Measurements from ENCODE around the gene BPIFB3. TPM values are rescaled to one million over a fixed set of nuclear protein-coding genes. Genes with fewer than 3 reads are reported as not detected.

Gene BPIFB3
- total RNA-seq, 1 donor from 2014 or later, result not detected

DNA sequence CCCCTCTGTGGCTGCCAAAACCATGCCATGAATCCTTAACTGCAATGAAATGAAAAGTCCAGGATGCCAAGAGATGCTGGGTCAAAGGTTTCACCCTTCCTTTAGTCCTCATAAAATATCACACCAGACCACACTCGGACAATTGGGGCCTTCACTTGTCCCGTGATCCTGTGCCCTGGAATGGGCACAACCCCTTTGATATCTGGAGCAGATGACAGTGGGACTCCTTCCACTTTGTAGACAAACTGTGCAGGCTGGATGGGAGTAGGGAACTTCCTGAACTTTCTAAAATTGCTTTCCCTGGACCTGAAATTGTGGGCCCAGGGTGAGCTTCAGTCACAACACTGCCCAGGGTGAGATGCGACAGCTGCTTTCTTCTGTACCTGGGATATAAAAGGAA lies 31.8 kb upstream of the BPIFB3 start:
- no peaks in the 10 kb centered on the region for H3K9me3 ChIP-seq
- H3K27ac ChIP-seq, result no peak overlapping the region
- H3K4me1 ChIP-seq, result no peaks in the 10 kb centered on the region
- intact Hi-C loops (cut with DNase I), result no loop called here
- no peak for DNase-seq (ENCODE audit: extremely low spot score in 2 of 2)
- no peak overlapping the region for H3K4me3 ChIP-seq
- no peaks in the 10 kb centered on the region for H3K36me3 ChIP-seq
- no peaks in the 10 kb centered on the region for H3K27me3 ChIP-seq
- TF ChIP-seq, protein P1, sequence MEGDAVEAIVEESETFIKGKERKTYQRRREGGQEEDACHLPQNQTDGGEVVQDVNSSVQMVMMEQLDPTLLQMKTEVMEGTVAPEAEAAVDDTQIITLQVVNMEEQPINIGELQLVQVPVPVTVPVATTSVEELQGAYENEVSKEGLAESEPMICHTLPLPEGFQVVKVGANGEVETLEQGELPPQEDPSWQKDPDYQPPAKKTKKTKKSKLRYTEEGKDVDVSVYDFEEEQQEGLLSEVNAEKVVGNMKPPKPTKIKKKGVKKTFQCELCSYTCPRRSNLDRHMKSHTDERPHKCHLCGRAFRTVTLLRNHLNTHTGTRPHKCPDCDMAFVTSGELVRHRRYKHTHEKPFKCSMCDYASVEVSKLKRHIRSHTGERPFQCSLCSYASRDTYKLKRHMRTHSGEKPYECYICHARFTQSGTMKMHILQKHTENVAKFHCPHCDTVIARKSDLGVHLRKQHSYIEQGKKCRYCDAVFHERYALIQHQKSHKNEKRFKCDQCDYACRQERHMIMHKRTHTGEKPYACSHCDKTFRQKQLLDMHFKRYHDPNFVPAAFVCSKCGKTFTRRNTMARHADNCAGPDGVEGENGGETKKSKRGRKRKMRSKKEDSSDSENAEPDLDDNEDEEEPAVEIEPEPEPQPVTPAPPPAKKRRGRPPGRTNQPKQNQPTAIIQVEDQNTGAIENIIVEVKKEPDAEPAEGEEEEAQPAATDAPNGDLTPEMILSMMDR (IDR thresholded peaks at IDR 0.05), result no peak
- TF ChIP-seq POLR2AphosphoS5 (IDR thresholded peaks at IDR 0.05; ENCODE audit: insufficient read depth in 1 of 2, low read depth in 1 of 2) (no peak), POLR2A (IDR thresholded peaks at IDR 0.05) (no peak)

DNA sequence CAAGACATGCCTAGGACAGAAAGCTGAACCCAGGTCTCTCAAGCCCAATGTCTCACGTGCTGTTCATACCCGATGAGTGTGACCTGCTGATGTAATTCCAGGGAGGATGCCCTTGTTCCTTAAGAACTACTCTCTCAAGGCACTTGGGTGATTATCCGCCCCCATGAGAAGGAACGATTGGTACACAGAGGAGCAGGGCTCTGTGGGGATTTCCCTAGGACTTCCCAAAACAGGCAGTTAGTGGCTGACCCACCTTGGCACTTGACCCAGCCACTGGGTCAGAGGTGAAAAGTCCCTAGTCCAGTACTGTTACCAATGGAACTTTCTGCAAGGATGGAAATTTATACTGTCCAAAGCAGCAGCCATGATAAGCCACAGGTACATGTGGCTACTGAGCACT lies 31.4 kb upstream of the BPIFB3 start:
- H3K27ac ChIP-seq, result no peak overlapping the region
- H3K9me3 ChIP-seq, result no peaks in the 10 kb centered on the region
- no peaks in the 10 kb centered on the region for H3K36me3 ChIP-seq
- intact Hi-C loops (cut with DNase I), result no loop called here
- TF ChIP-seq POLR2A (IDR thresholded peaks at IDR 0.05) (no peak), POLR2AphosphoS5 (IDR thresholded peaks at IDR 0.05; ENCODE audit: insufficient read depth in 1 of 2, low read depth in 1 of 2) (no peak)
- TF ChIP-seq, protein P1 (IDR thresholded peaks at IDR 0.05), result no peak
- no peaks in the 10 kb centered on the region for H3K27me3 ChIP-seq
- no peaks in the 10 kb centered on the region for H3K4me1 ChIP-seq
- no peak for DNase-seq (ENCODE audit: extremely low spot score in 2 of 2)
- no peak overlapping the region for H3K4me3 ChIP-seq

DNA sequence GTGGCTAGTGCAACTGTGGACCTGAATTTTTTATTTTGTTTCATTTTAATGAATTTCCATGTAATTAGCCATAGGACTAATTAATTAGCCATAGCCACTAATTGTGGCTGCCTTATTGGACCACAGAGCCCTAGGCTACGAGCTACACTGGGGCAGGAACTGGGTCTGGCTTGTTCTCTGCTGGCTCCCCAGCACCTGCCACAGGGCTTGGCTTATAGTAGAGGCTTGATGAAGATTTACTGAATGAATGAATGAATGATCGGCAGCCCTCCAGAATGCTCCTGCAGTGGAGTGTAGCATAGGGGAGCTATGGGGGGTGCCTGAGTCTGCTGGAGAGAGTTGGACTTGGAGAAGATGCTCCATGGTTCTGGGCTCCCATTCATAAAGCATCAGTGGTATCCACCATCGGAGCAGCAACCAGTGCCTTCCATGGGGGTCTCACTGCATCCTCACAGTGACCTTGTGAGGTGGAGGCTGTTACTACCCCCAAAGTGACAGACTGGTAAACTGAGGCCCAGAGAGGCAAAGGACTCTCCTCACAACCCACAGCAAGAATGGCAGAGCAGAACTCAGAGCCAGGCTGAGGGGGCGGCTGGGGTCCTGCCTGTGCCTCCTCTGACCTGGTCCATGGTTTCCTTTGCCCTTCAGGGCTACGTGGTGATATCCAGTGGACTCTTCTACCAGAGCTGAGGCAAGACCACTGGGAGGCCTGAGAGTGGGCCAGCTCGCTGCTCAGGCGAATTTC lies 30.8 kb upstream of the BPIFB3 start:
- Histone ChIP-seq H3K9me3 (no peaks in the 10 kb centered on the region), H3K27me3 (no peaks in the 10 kb centered on the region), H3K36me3 (no peaks in the 10 kb centered on the region), H3K27ac (no peak overlapping the region), H3K4me3 (no peak overlapping the region), H3K4me1 (no peaks in the 10 kb centered on the region)
- intact Hi-C loops (cut with DNase I), result no loop called here
- TF ChIP-seq POLR2A (IDR thresholded peaks at IDR 0.05), result no peak
- DNase-seq (ENCODE audit: extremely low spot score in 2 of 2), result no peak

DNA sequence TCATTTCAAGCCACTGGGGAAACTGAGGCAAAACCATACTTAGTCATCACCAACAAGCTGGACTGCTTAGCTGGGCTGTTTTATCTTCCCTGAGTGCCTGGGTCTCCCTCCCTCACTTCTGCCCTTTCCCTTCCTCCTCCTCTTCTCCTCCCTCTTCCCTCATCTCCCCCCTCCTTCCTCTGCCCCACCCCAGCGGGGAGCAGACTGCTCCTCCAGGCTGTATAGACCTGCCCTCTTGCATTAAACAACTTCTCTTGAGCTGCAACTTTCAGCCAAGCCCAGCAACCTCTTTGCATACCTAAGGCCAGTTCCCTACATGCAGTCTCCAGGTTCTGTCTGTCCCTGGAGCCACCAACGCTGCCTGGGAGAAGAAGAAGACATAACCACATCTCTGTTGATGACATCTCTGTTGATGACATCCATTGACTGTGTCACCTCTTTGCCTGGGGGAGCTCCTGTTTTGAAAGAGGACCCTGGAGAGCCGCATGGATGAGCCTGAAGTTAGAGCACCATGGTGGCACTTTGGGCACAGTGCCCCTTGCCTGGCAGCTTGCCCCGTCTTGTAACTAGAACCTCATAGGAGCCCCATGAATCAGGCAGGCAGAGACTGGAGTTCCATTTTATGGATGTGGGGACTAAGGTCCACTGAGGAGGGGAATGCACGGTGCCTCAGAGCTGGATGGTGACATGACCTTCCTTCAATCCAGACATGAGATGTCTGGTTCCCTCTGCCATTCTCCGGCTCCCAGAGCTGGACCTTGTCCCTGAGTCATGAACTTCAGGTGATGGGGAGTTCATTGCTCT lies 30.1 kb upstream of the BPIFB3 start:
- Histone ChIP-seq H3K36me3 (no peaks in the 10 kb centered on the region), H3K27ac (no peak overlapping the region), H3K9me3 (no peaks in the 10 kb centered on the region), H3K4me1 (no peaks in the 10 kb centered on the region), H3K27me3 (no peaks in the 10 kb centered on the region), H3K4me3 (no peak overlapping the region)
- intact Hi-C loops (cut with DNase I), result no loop called here
- no peak for TF ChIP-seq POLR2A (IDR thresholded peaks at IDR 0.05)
- TF ChIP-seq POLR2AphosphoS5 (IDR thresholded peaks at IDR 0.05; ENCODE audit: insufficient read depth in 1 of 2, low read depth in 1 of 2), result no peak
- no peak for DNase-seq (ENCODE audit: extremely low spot score in 2 of 2)

DNA sequence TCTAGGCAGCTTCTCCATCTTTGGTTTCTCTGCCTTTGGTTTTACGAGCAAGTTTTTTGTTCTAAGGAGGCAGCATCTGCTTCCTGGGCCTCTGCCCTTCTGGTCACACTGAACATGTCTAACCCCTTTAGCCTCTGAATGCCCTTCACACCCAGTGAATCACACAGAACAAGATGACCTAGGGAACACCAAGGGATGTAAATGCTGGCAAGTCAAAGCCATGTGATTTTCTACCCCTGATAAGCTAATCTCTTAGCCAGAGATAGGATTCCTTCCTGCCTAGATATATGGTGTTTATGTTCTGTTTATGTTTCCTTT lies 29.5 kb upstream of the BPIFB3 start:
- DNase-seq (ENCODE audit: extremely low spot score in 2 of 2), result no peak
- intact Hi-C loops (cut with DNase I), result no loop called here

More for the DNA sequence above, 29.5 kb upstream of the BPIFB3 start:
- no peaks in the 10 kb centered on the region for H3K9me3 ChIP-seq
- H3K27me3 ChIP-seq, result no peaks in the 10 kb centered on the region
- H3K27ac ChIP-seq, result no peak overlapping the region
- H3K4me1 ChIP-seq, result no peaks in the 10 kb centered on the region
- no peak overlapping the region for H3K4me3 ChIP-seq
- no peaks in the 10 kb centered on the region for H3K36me3 ChIP-seq
- no peak for TF ChIP-seq POLR2A (IDR thresholded peaks at IDR 0.05)
- TF ChIP-seq, protein P1 (IDR thresholded peaks at IDR 0.05), result no peak
- TF ChIP-seq POLR2AphosphoS5 (IDR thresholded peaks at IDR 0.05; ENCODE audit: insufficient read depth in 1 of 2, low read depth in 1 of 2), result no peak

Measured in vagina (tissue), 2 donors.